Stimulated activated CD8-positive, alpha-beta memory T cell treated with anti-CD3 and anti-CD28 coated beads, Interleukin-12 subunit alpha, Interleukin-12 subunit beta, amount 100 ng/mL, for 4 hours (primary cell): ENCODE measurements around the gene C2orf92.
A peak's percentile ranks its signal among the peaks of the same experiment; 100 is the strongest.
"Not testable (repeated sequence)": the region's sequence is repeated elsewhere in the genome, so short reads cannot be mapped to it uniquely, and the experiment has no call there.

Experiments
- DNase-seq: peaks from one replicate; pipeline ENCODE4 v3.0.0-alpha.2; 2020; ENCODE audit warnings: low read depth

The C2orf92 gene

GRCh38 chr2:97693476-97693875 is 24.0 kb downstream of the C2orf92 start:
- DNase-seq = no peak

- DNase-seq = no peak
Measured at GRCh38 chr2:97695744-97696143, 26.2 kb downstream of the C2orf92 start.

GRCh38 chr2:97697252-97698235 is 28.0 kb downstream of the C2orf92 start:
- peak; percentile 76 for DNase-seq

- no peak for DNase-seq
Measured at GRCh38 chr2:97698530-97698929, 29.0 kb downstream of the C2orf92 start.

- no peak for DNase-seq
Measured at GRCh38 chr2:97699765-97700444, 30.4 kb downstream of the C2orf92 start.

GRCh38 chr2:97701186-97701585 is 31.7 kb downstream of the C2orf92 start:
- DNase-seq = no peak

GRCh38 chr2:97701851-97702465 is 32.4 kb downstream of the C2orf92 start:
- DNase-seq = no peak

GRCh38 chr2:97702731-97703470 is 33.4 kb downstream of the C2orf92 start:
- DNase-seq = no peak

- DNase-seq = no peak
Measured at GRCh38 chr2:97703741-97704140, 34.2 kb downstream of the C2orf92 start.

- DNase-seq = no peak
Measured at GRCh38 chr2:97704989-97705388, 35.5 kb downstream of the C2orf92 start.

GRCh38 chr2:97706112-97706511 is 36.6 kb downstream of the C2orf92 start:
- DNase-seq = no peak

- no peak for DNase-seq
Measured at GRCh38 chr2:97706708-97707345, 37.3 kb downstream of the C2orf92 start.

- no peak for DNase-seq
Measured at GRCh38 chr2:97707362-97708047, 38.0 kb downstream of the C2orf92 start.

GRCh38 chr2:97708048-97708380 is 38.5 kb downstream of the C2orf92 start:
- DNase-seq = no peak

GRCh38 chr2:97708608-97709007 is 39.1 kb downstream of the C2orf92 start:
- DNase-seq = no peak

GRCh38 chr2:97711394-97711711 is 41.8 kb downstream of the C2orf92 start:
- DNase-seq = no peak

GRCh38 chr2:97712175-97712574 is 42.7 kb downstream of the C2orf92 start:
- not testable (repeated sequence) for DNase-seq

GRCh38 chr2:97712693-97713295 is 43.3 kb downstream of the C2orf92 start:
- peak; percentile 45 for DNase-seq

GRCh38 chr2:97713296-97714083 is 44.0 kb downstream of the C2orf92 start, which contains the start of gene ZAP70:
Gene ZAP70 (plus strand): TSS chr2:97713576. CDS start chr2:97724037, 10,461 bp downstream.
- DNase-seq = peak; percentile 39
